AG10803 (cell line): Measurements from ENCODE around the gene CELSR1.

ENCODE experiments used
- DNase-seq: peaks from one replicate; pipeline ENCODE4 v3.0.0; 2010; ENCODE audit warnings: low read depth
- H3K4me3 ChIP-seq: 2 replicates; pipeline ENCODE4 v1.5.1; 2011; ENCODE audit warnings: mild to moderate bottlenecking, low read length, control low read depth
- CTCF ChIP-seq: conservative IDR thresholded peaks from 2 replicates; pipeline ENCODE4 v1.5.1; 2011; ENCODE audit warnings: mild to moderate bottlenecking, low read length, control low read depth, inconsistent platforms

Gene CELSR1

GRCh38 chr22:46372686-46373085 lies 164.7 kb downstream of the CELSR1 start:
- no peak for DNase-seq
- no peak for TF ChIP-seq CTCF
- no peak overlapping the region for H3K4me3 ChIP-seq

DNA sequence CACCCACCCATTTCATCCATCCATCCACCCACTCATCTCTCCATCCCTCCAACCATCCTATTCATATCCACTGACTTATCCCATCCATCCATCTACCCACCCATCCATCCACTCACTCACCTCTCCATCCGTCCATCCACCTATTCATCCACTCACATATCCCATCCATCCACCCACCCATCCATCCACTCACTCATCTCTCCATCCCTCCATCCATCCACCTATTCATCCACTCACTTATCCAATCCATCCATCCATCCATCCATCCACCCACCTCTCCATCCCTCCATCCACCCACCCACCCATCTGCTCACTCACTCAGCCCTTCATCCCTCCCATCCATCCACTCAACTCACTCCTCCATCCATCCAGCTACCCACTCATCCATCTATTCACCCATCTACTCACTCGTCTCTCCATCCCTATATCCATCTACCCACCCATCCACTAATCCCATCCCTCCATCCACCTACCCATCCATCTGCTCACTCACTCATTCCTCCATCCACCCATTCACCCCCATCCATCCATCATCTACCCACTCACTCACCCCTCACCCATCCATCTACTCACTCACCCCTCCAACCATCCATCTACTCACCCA lies 165.7 kb downstream of the CELSR1 start:
- DNase-seq = no peak

GRCh38 chr22:46370584-46371291 lies 166.7 kb downstream of the CELSR1 start:
- no peak for DNase-seq
- no peak overlapping the region for H3K4me3 ChIP-seq
- TF ChIP-seq CTCF = no peak

More for the DNA sequence above, 165.7 kb downstream of the CELSR1 start:
- H3K4me3 ChIP-seq = no peak overlapping the region
- TF ChIP-seq CTCF = no peak

DNA sequence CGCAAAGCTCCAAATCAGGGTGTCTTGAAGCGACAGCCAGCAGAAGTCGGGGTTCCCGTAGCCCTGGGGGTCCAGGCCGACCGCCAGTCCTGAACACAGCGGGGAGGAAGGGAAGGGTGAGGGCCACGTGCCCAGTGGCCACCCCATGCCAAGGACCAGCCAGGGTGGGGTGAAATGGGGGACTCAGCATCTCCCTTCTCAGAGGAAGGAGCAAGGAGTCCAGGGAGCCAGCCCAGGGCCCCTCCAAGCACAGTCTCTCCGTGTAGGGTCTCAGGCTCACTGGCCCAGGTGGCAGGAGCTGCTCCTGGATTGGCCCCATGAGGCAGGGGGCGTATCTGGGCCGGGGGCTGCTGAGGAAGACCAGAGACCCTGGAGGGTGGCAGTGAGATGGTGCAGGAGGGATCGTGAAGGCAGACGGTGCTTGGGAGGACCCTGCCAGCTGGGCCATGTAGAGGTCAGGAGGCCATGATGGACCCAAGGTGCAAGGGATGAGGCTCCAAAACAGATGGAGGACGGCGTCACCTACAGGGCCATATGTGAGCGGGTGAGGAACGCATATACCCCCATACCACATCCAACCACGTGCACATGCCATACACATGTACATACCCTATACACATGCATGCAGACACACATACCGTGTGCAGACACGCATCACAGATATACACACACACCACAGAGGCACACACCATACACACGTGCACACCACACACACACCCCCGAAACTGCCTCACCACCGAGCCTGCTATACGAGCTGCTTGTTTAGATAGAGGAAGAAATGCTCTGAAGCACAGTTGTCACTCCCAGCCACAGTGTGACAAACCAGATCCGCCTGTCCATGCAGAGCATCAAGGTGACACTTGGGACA lies 167.5 kb downstream of the CELSR1 start:
- H3K4me3 ChIP-seq = no peak overlapping the region
- TF ChIP-seq CTCF = no peak
- no peak for DNase-seq

GRCh38 chr22:46368871-46369715 lies 168.3 kb downstream of the CELSR1 start:
- DNase-seq = no peak
- no peak overlapping the region for H3K4me3 ChIP-seq
- no peak for TF ChIP-seq CTCF

DNA sequence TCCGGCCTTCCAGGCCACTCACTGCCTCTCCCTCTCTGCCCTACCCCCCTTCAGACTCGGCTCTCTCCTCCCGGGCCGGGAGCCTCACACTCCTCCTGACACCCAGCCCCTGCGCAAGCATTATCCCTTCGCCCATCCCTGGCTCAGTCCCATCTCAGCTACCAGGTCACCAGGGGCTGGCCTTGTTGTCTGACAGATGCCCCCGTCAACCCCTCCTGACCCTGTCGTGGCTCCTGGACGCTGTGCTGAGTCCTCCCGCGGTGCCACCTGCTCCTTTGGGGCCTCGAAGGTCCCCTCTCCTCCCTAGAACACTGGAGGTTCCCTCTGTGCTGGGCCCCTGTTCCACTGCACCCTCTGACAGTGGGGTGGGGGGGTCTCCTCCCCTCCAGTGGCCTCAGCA lies 169.0 kb downstream of the CELSR1 start:
- H3K4me3 ChIP-seq = no peak overlapping the region
- DNase-seq = no peak
- no peak for TF ChIP-seq CTCF
